NCI-H2196 treated with DMSO at 0.1 percent for 48 hours (cell line): ENCODE data around the gene UIMC1.

Experiments
- DNase-seq: peaks from one replicate; lab custom pipeline; 2025; ENCODE audit not compliant: unreplicated experiment; lab: John Stamatoyannopoulos, UW

The UIMC1 gene

DNA sequence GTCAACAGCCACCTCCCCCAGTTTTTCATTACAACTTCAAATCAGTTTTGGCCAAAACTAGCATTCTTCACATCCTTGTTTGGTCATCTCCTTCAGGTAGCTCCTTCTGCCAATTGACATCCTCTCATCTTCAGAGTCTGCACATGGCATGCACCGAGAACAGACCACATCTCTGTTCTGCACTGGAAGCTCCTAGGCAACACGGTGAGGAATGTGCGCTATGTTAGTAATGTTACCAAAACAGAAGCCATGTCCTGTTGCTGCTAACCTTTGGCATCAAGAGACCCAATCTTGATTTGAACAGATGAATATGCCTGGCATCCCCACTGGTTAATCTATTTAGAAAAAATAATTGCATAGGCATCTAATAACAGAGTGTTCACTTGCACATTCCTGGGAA lies 102.3 kb downstream of the UIMC1 start:
- no peak for DNase-seq

DNA sequence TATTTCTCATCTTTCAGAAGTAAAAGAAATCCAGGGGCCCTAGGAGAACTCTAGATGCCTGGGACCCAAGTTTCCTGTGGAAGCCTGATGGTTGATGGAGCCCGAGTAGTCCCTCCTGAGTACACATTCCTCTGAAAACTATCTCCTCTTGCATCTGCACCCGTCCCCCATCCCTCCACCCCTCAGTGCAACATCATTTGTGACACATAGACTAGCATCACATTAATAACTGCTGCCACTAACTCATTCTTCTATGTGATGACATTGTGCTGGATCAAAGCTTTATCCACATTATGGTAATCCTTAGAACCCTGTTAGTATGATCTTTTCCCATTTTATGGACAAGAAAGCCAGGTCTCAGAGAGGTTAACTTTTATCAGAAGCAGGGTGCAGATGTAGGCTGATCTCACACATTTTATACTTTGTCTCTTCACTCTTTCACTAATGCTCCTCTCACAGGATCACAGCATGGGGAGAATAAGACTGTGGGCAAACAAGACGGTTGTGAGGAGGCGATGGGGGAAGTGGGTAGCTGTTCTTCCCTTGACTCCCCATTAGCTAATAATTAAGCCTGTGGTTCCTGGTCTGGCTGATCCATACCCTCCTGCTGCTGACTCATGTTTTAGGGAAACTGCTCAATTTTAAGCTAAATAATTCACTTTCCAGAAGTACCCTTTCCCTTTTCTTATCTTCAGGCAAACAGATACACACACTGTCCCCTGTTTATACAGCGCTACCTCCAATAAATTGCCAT lies 103.5 kb downstream of the UIMC1 start:
- DNase-seq, result no peak

DNA sequence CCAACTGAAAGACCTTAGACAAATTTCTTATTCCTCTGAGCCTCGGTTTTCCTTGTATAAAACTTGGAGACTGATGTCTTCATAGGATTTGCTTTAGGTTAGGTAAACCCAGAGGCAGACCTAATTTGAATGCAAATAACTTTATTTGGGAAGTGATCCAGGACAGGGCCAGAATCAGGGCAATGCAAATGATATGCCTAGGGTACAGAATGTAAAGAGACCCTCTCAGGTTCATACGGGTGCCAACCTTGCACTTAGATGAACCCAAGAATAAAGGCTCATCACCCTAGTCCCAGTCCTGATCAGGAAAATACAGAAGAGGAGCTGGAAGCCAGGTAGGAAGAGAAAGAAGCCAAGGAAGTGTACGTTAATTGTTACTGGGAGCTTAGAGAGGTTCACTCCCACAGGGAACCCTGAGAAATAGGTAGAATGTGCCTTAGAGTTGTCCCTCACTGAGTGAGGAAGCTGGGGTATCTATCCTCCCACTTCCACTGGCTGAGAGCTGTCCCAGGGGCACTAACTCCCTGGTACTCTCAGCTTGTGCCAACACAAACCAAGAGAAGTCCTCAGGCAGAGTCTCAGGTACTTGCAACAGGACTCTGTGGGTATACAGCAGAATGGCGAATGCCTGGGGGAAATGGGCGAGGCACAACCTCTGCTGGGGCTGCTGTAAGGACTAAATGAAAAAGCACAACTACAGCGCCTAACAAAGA lies 104.3 kb downstream of the UIMC1 start:
- DNase-seq, result no peak

DNA sequence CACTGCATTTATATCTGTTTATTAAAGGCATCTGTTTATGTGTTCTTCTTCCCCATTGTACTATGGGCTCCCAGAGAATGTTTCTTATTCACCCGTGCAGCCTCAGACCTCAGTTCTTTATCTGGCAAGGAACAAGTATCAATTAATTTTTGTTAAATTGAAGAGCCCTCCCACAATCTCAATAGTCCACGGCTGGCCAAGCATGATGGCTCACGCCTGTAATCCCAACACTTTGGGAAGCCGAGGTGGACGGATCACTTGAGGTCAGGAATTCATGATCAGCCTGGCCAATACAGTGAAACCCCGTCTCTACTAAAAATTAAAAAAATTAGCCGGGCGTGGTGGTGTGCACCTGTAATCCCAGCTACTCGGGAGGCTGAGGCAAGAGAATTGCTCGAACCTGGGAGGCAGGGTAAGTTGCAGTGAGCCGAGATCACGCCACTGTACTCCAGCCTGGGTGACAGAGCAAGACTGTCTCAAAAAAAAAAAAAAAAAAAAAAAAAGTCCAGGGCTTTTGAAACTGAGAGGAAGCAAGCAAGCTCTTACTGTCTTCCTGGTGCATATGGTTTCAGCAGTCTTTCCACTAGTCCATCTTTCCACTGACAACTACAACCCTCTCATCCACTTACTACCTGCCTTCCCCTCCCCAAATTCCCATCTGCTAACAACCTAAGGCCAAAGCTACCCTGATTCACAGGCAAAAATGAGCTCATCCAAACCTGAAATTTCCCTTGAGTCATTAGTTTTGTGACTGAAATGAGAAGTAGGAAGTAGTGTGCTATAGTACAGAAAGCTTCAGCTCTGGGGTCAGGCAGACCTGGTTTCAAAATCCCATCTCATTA lies 105.1 kb downstream of the UIMC1 start:
- no peak for DNase-seq

DNA sequence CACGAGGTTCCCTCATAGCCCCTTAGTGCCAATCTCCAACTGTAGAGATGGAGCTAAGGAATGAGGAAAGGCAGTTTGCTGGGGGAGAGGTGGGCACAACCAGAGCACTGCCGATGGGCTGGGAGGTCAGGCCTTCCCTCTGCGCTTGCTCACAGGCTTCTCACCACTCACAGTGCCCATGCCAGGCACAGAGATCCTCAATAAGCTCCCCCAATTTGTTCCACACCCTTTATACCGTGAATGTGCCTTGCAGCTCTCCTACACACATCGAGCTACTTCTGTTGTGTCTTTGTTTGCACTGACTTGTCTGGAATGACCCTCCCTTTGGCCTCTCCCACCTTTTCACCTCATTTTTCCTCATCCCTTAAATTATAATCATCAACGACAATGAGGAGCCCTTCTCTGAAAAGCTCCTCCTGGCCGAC lies 105.8 kb downstream of the UIMC1 start:
- DNase-seq, result no peak

DNA sequence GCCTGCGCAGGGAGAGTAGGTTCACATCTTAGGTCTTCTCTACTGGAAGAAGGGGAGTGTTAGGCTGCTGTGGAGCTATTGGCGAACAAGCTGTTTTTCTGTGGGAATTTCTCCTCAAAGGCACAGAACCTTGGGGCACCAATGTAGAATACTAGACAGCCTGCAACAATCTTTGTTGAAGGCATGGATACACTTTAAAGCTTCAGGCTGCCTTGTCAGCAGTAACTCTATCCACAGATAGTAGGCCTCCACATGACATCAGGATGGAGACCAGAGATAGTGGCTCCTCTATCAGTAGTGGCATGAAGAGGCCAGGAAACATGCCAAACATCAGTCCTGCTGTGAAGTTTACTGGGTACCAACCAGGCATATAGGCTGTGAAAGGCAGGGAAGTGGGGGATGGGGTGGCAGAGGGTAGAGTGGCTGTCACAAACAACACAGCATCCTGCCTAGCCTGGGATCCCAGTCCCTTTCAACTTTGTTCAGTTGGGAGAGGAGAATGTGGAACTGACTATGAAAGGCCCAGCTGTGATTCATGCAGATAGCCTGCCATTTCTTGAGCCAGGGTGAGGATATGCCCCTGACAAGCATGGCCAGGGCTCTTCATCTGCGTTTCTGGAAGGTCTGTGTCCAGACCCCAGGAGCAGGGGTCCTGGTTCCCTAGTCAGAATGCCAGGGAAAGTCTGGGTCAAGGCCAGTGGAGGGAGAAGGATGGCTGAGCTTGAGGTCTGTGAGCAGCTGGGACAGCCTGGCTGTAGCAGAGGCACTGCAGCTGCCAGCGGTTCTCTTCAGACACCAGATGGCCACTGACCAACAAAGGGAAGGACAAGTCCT lies 106.4 kb downstream of the UIMC1 start:
- no peak for DNase-seq

DNA sequence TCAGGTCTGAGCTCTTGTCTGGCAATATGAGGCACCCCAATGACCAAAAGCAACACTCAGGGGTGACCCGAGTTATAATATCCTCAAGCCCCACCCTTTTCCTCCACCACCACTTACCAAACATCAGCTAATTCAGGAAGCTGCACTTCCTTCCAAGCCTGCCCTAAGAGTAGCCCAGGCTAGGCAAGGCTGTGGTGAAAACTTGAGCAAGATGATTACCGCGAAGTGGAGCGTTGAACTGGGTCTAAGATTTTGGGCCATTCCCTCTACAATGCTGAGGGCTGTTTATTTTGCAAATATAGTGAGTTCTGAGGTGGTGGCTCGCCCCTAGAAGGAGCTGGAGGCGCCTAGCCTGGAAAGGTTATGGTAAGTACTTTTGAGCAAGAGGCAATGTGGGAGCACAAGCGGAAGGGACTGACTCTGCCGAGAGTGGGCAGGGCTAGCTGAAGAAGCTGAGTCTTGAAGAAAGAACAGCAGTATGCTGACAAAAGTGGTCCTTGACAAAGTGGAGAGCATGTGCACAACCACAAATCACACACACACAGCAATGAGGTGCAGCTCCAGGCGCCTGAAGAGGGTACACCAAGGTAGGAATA lies 107.2 kb downstream of the UIMC1 start, which contains the start of gene HK3:
TSS of gene HK3 (minus strand) at position 51 of the 596 bp plus-strand sequence. CDS start 3,187 bp downstream, outside the sequence.
- DNase-seq, result no peak

DNA sequence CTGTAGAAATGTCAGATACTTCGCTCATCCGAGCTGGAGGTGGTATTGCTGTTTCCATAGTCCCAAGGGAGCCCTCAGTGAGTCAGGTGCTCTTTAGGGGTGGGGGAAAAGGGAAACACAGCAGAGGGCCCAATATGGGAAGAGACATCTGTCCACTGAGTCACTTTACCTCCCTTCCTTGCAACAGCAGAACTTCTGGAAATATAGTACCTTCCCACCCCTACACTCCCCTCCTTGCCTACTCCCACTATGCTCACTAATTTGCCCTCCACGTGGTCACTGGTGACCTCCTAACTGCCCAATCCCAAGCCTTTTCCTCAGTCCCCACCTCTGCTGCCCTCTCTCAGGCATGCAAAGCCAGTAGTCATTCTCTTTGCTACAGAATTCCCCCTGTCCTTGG lies 109.3 kb downstream of the UIMC1 start:
- DNase-seq, result no peak

DNA sequence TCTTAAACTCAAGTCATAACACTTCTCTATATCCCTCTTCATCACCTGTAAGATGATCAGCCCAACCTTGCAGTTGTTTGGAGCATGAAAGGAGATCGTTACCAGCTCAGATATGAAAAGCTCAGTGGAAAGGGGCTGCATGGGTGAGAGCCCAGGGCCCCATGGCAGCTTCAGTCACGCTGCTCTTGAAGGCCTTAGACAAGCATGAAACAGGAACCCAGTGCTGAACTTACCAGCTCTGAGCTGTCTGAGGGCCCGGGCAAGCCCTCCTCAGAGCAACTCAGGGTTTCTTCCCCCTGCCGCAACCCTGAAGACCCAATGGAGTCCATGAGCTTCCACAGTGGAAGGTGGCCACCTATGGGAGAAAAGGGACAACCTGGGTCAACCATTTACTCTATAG lies 110.7 kb downstream of the UIMC1 start:
- no peak for DNase-seq

DNA sequence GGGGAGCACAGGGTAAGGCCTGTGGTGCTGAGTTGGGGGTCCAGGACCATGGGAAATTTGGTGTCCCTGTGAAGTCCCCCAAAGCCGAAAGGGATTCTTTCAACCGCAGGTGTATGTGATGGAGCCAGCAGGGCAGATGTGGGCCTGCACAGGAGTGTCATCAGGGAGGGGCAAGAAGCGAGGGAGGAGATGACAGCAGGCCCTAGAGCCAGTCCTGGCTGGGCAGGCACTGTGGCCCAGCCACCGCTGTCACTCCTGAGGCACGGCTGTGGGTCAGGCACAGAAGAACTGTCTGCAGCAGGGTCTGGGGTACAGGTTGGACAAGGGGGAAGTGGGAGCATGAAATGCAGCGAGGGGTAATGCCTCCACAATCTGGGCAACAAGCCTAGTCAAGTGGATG lies 112.3 kb downstream of the UIMC1 start:
- DNase-seq, result no peak

DNA sequence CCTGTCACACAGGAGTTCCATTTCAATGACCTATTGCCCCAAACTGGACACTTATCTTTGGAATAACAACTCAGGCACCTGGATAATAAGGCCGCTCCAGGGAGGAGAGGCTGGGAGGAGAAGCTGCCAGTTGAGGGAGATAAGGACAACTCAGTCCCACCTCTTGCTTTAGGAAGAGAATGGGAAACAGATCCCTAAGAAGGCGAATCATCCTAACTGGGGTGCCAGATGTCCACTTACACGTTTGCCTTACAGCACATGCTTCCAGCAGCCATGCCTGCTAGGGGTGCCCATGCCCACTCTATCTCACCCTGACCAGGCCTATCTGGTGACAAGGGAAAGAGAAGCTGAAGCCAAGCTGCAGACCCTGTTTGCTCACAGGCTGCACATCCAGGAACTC lies 113.9 kb downstream of the UIMC1 start:
- no peak for DNase-seq

DNA sequence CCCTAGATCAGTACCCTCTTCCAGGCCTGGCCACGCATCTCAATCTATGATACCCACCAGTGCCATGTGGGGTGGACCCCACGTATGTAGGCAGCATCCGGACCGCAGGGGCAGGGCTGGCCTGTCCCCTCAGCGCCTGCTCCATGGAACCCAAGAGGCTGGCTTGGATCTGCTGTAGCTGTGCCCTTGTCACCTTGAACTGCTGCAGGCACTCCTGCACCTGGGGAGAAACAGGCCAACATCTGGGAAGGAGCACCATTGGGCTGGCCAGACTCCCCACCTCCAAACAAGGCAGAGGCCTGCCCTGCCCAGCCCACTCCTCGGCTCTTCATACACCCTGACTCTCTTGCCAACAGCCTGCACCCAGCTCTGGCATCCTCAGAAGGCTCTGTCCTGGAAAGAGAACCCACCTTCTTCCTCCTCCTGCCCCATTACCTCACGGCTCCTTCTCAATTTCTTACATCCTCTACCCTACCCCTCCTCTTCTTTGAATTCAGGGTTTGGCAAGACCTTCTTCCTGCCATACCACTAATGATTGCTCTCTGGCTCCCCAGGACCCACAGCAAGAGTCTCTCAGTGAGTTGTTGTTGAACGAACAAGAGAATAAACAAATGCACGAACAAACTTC lies 115.1 kb downstream of the UIMC1 start:
- DNase-seq, result no peak

DNA sequence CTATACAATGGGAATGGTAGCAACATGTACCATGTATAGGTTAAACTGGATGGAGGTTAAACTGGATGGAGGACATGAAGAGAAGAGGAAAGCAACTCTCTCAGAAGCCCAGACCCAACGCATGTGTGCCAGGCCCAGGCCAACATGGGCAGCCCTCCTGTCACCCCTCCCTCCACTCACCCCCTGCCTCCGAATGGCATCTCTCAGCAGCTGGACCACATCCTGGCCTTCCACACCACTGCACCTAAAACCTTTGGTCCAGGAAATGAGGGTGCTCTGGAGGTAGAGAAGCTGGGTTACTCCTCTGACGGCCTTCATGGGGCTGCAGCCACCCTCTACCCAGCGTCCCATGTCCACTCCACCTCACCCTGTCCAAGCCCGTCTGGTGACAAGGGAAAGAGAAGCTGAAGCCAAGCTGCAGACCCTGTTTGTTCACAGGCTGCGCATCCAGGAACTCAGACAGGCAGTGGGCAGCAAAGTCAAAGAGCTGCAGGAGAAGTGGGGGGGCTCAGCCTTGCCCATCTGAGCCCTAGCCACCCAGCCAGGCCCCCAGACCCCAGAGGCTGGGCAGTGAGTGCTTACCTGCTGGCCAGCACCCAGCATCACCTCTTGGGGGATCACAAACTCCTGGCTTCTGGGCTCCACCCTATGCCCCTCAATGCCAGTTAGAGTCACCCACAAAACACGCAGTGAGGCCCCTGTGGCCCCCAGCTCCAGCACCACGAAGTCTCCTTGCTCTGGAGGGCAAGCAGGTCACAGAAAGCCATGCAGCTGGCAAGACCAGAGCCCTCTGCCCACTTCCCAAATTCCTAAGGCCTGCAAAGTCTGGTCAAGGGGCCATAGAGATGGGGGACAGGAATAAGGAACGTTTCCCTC lies 115.9 kb downstream of the UIMC1 start:
- no peak for DNase-seq

DNA sequence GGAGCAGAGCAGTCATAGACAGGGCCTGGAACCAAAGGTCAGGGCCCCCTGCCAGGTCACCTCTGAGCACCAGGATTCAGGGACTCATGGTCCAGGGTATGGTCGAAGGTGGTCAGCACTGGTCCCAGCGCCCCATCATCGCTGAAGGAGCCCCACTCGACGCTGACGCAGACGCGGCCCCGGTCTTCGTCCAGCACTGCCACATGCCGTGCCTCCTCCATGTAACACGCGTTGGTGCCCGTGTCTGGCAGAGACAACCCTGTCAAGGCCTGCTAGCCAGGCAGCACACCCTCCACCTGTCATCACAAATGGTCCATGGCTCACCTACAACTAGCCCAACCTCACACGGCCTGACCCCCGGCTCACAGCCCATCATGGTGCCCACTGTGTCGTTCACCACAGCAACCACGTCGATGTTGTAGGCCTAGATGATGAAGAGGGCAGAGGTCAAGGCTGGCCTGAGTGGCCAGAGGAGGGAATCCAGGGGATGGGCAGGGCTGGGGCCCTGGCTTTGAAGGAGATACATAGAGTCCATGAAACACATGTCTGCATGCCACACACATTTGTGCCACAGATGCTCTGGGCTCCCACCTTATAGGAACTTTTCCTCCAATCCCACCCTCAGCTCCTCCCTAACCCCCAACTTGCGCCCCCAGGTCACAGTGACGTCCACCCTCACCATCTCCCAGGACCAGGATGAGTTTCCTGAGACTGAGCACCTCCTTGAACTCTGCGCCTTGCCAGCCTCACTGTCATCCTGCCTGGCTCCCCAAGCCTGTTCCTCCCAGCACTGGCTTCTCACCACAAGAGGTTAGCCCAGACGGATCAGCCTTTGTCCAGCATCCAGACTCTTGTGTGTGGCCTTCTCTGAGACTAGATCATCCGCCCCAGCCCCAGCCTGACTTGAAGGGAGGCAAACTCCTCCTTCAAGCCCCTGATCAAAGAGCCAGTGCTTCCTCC lies 117.0 kb downstream of the UIMC1 start:
- DNase-seq, result no peak

DNA sequence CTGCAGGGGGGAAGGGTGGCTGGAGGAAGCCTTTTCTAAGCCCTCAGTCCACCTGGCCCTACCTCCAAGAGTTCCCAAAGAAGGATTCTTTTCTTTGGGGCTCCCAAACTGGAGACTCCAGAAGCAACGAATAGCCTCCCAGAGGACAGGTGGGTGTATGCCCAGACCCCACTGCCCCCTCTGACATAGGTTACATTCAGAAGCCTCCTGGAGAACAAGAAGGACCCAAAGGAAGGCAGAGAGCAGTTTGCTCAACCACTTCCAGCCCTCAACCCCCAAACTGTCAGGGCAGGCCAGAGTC lies 117.8 kb downstream of the UIMC1 start:
- no peak for DNase-seq

DNA sequence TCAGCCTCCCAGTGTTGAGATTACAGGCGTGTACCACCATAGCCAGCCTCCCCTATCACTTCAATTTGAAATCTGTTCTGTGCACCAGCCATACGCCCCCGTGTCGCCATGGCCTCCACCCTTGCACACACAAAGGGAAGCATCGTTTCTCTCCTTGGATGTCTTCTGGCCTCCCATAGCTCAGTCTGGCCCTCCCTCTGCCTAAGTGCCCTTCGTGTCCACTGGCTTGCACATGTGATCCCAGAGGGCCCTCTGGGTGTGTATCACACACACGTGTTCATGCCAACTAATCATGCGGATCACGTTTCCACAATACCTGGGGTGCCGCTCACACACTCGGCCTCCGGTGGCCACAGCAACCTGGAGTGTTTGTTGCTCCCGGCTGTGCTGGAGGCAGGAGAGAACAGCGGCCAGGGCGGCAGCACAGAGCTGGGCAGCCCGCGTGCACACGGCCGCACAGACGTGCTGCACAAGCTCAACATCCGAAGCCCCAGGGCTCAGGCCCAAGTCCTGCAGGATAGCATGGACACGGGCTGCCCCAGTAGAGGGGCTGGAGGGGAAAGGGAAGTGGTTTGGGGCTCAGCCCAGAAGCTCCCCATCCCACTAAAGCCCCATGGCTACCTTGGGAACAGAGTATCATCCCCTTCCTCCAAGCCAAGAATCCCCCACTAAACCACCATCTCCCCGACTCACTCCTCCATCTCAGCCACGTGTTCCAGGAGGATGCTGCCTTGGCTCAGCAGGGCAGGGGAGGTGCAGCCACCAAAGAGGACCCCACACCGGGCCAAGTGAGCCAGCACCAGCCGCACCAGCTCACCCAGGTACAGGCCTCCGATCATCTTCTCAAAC lies 118.3 kb downstream of the UIMC1 start:
- DNase-seq, result no peak

DNA sequence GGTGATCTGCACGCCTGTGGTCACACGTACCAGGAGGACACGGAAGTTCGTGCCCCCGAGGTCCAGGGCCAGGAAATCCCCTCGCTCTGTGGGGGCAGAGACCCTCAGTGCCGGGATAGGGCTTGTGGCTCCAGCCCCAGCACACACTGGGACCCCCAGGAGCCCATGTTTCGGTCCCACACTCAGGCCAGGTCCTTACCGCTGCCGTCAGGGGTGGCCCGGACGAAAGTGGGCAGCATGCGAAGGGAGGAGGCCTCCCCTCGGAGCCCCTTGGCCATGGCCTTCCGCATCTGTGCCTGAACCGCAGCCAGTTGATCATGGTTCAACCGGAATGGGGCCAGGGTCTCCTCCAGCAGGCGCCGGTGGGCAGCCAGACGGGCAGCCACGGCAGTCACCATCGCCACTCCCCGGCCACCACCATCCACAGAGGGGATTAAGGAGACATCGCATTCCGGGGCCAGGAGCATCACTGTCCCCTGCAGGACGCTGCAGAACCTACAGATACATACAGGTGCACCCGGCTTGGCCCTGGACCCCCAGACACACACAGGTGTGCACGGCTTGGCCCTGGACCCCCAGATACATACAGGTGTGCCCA lies 119.2 kb downstream of the UIMC1 start:
- DNase-seq, result no peak
